Endothelial cell of umbilical vein (primary cell): ENCODE data around the gene P4HB. TPM values are rescaled to one million over a fixed set of nuclear protein-coding genes. Genes with fewer than 3 reads are reported as not detected.

Source experiments
- BruUV-seq: library from RNA; stranded (reverse); fragments of 400-500 nt; replicated peaks from 2 replicates; lab custom pipeline; 2021; lab: Mats Ljungman, UMichigan
- CTCF ChIA-PET: fragments of 300-600, 350-600 bp; sonication (Branson Sonifier 250); formaldehyde crosslinking; loops from one replicate; lab custom pipeline; 2021; ENCODE audit warnings: antibody characterized with exemption, inconsistent platforms; lab: Charles Lee
- POLR2A ChIA-PET: fragments of 300-600, 350-600 bp; sonication (Branson Sonifier 250); formaldehyde crosslinking; loops from one replicate; lab custom pipeline; 2021; ENCODE audit warnings: antibody characterized with exemption, inconsistent platforms; lab: Charles Lee
- DNase-seq: peaks from one replicate; pipeline ENCODE4 v3.0.0-alpha.2; 2011; ENCODE audit warnings: low read depth, low spot score
- FAIRE-seq: peaks from 2 replicates; lab custom pipeline; 2011; peaks lifted over from hg19 to GRCh38; lab: Jason Lieb, UNC
- H2AFZ ChIP-seq: 2 replicates; pipeline ENCODE4 v1.6.0; 2012; ENCODE audit warnings: low read depth, low read length, control low read depth, inconsistent platforms
- H3K27ac ChIP-seq: 2 replicates; pipeline ENCODE4 v1.5.1; 2011; ENCODE audit warnings: low read depth, mild to moderate bottlenecking, control low read depth, low read length, moderate library complexity; ENCODE audit not compliant: insufficient read depth
- H3K27me3 ChIP-seq, 2 experiments: 2 replicates each; pipeline versions ENCODE4 v1.6.0 to v1.6.1; 2011; ENCODE audit warnings: low read length in 2 of 2, mixed read lengths in 1 of 2; ENCODE audit not compliant: control insufficient read depth in 2 of 2, insufficient read depth in 2 of 2
- H3K36me3 ChIP-seq, 2 experiments: 2 replicates in 1 of 2; 3 replicates in 1 of 2; pipeline ENCODE4 v1.5.1; 2011; ENCODE audit warnings: low read length in 2 of 2, mild to moderate bottlenecking in 1 of 2, moderate library complexity in 1 of 2; ENCODE audit not compliant: control insufficient read depth in 2 of 2, insufficient read depth in 2 of 2; ENCODE audit errors: extremely low read depth in 1 of 2
- H3K4me1 ChIP-seq: 3 replicates; pipeline ENCODE4 v1.5.1; 2011; ENCODE audit warnings: mild to moderate bottlenecking, low read length; ENCODE audit not compliant: control insufficient read depth, insufficient read depth; ENCODE audit errors: extremely low read depth
- H3K4me2 ChIP-seq: 2 replicates; pipeline ENCODE4 v1.6.1; 2011; ENCODE audit warnings: low read length, control low read depth, mixed read lengths; ENCODE audit not compliant: insufficient read depth
- H3K4me3 ChIP-seq, 3 experiments: fragments of 200-600 bp in 1 of 3; sonication (generic), shearing (Covaris generic) in 1 of 3; replicated peaks in 1 of 3; 2 replicates each; pipeline ENCODE4 v1.5.1; 2011 to 2016; ENCODE audit warnings: control low read depth in 3 of 3, low read length in 3 of 3, mild to moderate bottlenecking in 2 of 3, inconsistent platforms in 1 of 3, low read depth in 1 of 3, moderate library complexity in 1 of 3; ENCODE audit not compliant: insufficient read depth in 1 of 3
- H3K79me2 ChIP-seq: 2 replicates; pipeline ENCODE4 v1.6.0; 2012; ENCODE audit warnings: low read length, inconsistent platforms; ENCODE audit not compliant: control insufficient read depth, insufficient read depth
- H3K9ac ChIP-seq: replicated peaks from 2 replicates; pipeline ENCODE3; 2011; ENCODE audit warnings: low read length, control low read depth; ENCODE audit not compliant: insufficient read depth; ENCODE audit errors: extremely low read depth
- H3K9me1 ChIP-seq: replicated peaks from 3 replicates; pipeline ENCODE4 v1.6.0; 2011; ENCODE audit warnings: mild to moderate bottlenecking, low read length; ENCODE audit not compliant: control insufficient read depth, insufficient read depth; ENCODE audit errors: extremely low read depth
- H3K9me3 ChIP-seq: replicated peaks from 2 replicates; pipeline ENCODE4 v1.5.1; 2012; ENCODE audit warnings: low read length, inconsistent platforms; ENCODE audit not compliant: control insufficient read depth, insufficient read depth
- H4K20me1 ChIP-seq: replicated peaks from 2 replicates; pipeline ENCODE3; 2011; ENCODE audit warnings: mild to moderate bottlenecking, low read length; ENCODE audit not compliant: control insufficient read depth, insufficient read depth; ENCODE audit errors: extremely low read depth
- EZH2 ChIP-seq: IDR thresholded peaks from 2 replicates; pipeline ENCODE4 v1.6.1; 2012; ENCODE audit warnings: borderline replicate concordance, low read depth, mild to moderate bottlenecking, moderate library complexity, low read length, inconsistent platforms; ENCODE audit not compliant: severe bottlenecking
- FOS ChIP-seq: IDR thresholded peaks from 2 replicates; pipeline ENCODE4 v1.6.1; 2011; ENCODE audit warnings: mild to moderate bottlenecking, low read length, moderate library complexity, borderline replicate concordance; ENCODE audit not compliant: insufficient read depth
- GATA2 ChIP-seq: IDR thresholded peaks from 2 replicates; pipeline ENCODE4 v1.7.0; 2011; ENCODE audit warnings: low read depth, mild to moderate bottlenecking, moderate library complexity, mixed read lengths, low read length; ENCODE audit not compliant: insufficient read length, insufficient read depth
- JUN ChIP-seq: IDR thresholded peaks from 2 replicates; pipeline ENCODE4 v1.6.1; 2011; ENCODE audit warnings: borderline replicate concordance, low read depth; ENCODE audit not compliant: insufficient read length, insufficient read depth
- MYC ChIP-seq: IDR thresholded peaks from one replicate; pipeline ENCODE4 v1.6.1; 2011; ENCODE audit warnings: mild to moderate bottlenecking, low read depth, low read length
- POLR2A ChIP-seq: IDR thresholded peaks from 2 replicates; pipeline ENCODE4 v1.6.1; 2012; ENCODE audit warnings: low read depth, mild to moderate bottlenecking, control low read depth, low read length
- POLR2AphosphoS5 ChIP-seq: IDR thresholded peaks from 2 replicates; pipeline ENCODE4 v1.6.1; 2012; ENCODE audit warnings: low read depth, mild to moderate bottlenecking, control low read depth, low read length, moderate library complexity; ENCODE audit not compliant: insufficient read depth
- dilution Hi-C: fragments of 300-500 bp; cut with MboI; formaldehyde crosslinking; loops from one replicate; pipeline ENCODE4 v1.15.0; 2019; ENCODE audit warnings: low sequenced_read_pairs; ENCODE audit not compliant: extremely low pct_ligation_motif_present
- intact Hi-C: fragments of 100-400 bp; cut with micrococcal nuclease; formaldehyde crosslinking; loops from one replicate; pipeline ENCODE4 v1.10.0; 2022
- polyA plus RNA-seq, 4 experiments: library from polyadenylated mRNA; depleted of rRNA in 3 of 4; stranded (reverse) in 3 of 4; unstranded in 1 of 4; fragments of >200 nt; gene quantifications; 2 replicates each; pipeline versions ENCODE4 v1.2.1 to v1.2.3, GENCODE V29; 2011 to 2012; ENCODE audit warnings: missing spikeins in 1 of 4
- total RNA-seq: library from RNA; stranded (reverse); gene quantifications from 2 replicates; pipeline ENCODE4 v1.2.3, GENCODE V29; 2021
- TF ChIP-seq, protein P1 (sequence below): IDR thresholded peaks from 2 replicates; pipeline ENCODE4 v1.6.1; 2011; ENCODE audit not compliant: insufficient read depth, insufficient read length
- TF ChIP-seq, protein P2 (sequence below), 2 donors: IDR thresholded peaks; 1 replicate in 1 of 2; 2 replicates in 1 of 2; pipeline ENCODE4 v1.5.1; 2011; ENCODE audit warnings: low read length in 2 of 2, mild to moderate bottlenecking in 2 of 2, moderate library complexity in 2 of 2, control low read depth in 1 of 2, inconsistent platforms in 1 of 2, low read depth in 1 of 2; ENCODE audit not compliant: insufficient read depth in 1 of 2; ENCODE audit errors: extremely low read depth in 1 of 2

The P4HB gene
- total and polyA plus RNA-seq, 2 donors (not counting 3 experiments of a cell fraction or from before 2014, with no cell fraction given): 201 to 988 TPM

DNA sequence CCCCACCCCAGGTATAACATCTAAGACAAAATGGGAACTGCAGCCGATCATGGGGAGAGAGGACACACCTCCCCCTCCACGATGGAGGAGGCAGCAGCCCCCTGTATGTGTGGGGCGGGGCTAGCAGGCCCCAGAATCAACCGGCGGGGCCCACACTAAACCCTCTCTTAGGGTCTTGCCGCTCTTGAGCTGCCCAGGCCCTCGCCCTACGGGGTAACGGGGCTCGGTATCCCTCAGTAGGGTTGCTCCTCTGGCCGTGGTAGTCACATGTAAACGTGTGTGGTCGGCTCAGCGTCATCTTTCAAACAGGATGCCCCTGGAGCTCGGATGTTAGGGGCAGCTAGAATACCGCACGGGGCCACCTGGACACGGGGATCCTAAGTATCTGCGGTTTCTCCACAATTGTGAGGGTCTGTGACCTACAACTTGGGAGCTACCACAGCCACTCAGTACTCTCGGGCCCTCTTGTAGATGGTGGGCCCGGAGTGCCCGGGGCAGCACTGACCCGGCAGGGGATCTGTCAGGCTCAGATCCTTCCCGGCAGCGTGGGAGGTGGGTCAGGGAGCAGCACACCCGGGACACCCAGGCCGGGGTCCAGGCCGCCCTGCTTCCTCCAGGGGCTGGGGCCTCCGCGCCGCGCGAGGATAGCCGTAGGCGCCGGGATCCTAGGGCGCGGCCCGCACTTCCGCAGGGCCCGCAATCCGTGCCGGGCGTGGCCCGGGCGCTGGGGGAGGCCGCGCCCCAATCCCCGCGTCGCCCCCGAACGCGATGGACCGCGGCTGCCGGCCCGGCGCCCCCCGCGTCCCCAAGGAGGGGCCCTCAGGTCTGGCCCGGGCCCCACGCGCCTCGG lies 10.0 kb upstream of the P4HB start:
- H2AFZ ChIP-seq: no peak overlapping the region
- intact Hi-C loops: loop anchor here (2.0 kb wide), 2 partner anchors 20 to 40 kb away; partner anchors contain the start of genes ALYREF, ANAPC11 and PCYT2
- TF ChIP-seq POLR2A (no peak), POLR2AphosphoS5 (no peak), GATA2 (no peak), FOS (no peak), EZH2 (no peak), JUN (no peak), MYC (no peak)
- TF ChIP-seq, protein P1, sequence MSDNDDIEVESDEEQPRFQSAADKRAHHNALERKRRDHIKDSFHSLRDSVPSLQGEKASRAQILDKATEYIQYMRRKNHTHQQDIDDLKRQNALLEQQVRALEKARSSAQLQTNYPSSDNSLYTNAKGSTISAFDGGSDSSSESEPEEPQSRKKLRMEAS: no peak
- TF ChIP-seq, protein P2, sequence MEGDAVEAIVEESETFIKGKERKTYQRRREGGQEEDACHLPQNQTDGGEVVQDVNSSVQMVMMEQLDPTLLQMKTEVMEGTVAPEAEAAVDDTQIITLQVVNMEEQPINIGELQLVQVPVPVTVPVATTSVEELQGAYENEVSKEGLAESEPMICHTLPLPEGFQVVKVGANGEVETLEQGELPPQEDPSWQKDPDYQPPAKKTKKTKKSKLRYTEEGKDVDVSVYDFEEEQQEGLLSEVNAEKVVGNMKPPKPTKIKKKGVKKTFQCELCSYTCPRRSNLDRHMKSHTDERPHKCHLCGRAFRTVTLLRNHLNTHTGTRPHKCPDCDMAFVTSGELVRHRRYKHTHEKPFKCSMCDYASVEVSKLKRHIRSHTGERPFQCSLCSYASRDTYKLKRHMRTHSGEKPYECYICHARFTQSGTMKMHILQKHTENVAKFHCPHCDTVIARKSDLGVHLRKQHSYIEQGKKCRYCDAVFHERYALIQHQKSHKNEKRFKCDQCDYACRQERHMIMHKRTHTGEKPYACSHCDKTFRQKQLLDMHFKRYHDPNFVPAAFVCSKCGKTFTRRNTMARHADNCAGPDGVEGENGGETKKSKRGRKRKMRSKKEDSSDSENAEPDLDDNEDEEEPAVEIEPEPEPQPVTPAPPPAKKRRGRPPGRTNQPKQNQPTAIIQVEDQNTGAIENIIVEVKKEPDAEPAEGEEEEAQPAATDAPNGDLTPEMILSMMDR (IDR thresholded peaks at IDR 0.05; ENCODE audit: extremely low read depth in 1 of 2, insufficient read depth in 1 of 2, low read depth in 1 of 2, low read length in 2 of 2): no peak
- peak overlapping the region; percentile 79 for H3K4me2 ChIP-seq
- FAIRE-seq (peak; percentile 66), DNase-seq (peak; percentile 48)
- peaks cover 17% of the 10 kb centered on the region for H3K4me1 ChIP-seq
- POLR2A ChIA-PET: interaction anchor here (0.5 kb wide), 2 partner anchors 10 to 384 kb away, joined by 3 to 5 read pairs; no protein-coding TSS in a partner anchor
- no TSS peak for BruUV-seq
- dilution Hi-C loops: no loop called here
- H4K20me1 ChIP-seq: no peaks in the 10 kb centered on the region
- no peaks in the 10 kb centered on the region for H3K9me1 ChIP-seq
- H3K36me3 ChIP-seq: peaks cover 6 to 17% of the 10 kb centered on the region in 2 experiments
- no peaks in the 10 kb centered on the region for H3K9me3 ChIP-seq
- no peaks in the 10 kb centered on the region for H3K27me3 ChIP-seq
- H3K79me2 ChIP-seq: peaks cover 25% of the 10 kb centered on the region
- H3K9ac ChIP-seq: peak overlapping the region; percentile 89
- CTCF ChIA-PET: interaction anchor here (1.0 to 3.0 kb wide), 9 partner anchors 16 to 152 kb away, joined by 3 to 16 read pairs (median 4); partner anchors contain the start of genes ALYREF, ANAPC11, CENPX and LRRC45
- peak overlapping the region; percentile 66 for H3K27ac ChIP-seq
- H3K4me3 ChIP-seq: peak overlapping the region; percentile 66 to 85 (median 77)
